Astrocyte (in vitro differentiated cells and primary cell): ENCODE results near the gene ANO3.

Experiments used
- EZH2 ChIP-seq: IDR thresholded peaks from 2 replicates; pipeline ENCODE4 v1.6.1; 2012; ENCODE audit warnings: mild to moderate bottlenecking, low read length, inconsistent platforms; ENCODE audit not compliant: insufficient read depth
- TF ChIP-seq, protein P1 (sequence below): IDR thresholded peaks from 2 replicates; pipeline ENCODE4 v1.5.1; 2011; ENCODE audit warnings: low read depth, mild to moderate bottlenecking, inconsistent platforms, low read length, moderate library complexity; ENCODE audit not compliant: insufficient read depth

DNA sequence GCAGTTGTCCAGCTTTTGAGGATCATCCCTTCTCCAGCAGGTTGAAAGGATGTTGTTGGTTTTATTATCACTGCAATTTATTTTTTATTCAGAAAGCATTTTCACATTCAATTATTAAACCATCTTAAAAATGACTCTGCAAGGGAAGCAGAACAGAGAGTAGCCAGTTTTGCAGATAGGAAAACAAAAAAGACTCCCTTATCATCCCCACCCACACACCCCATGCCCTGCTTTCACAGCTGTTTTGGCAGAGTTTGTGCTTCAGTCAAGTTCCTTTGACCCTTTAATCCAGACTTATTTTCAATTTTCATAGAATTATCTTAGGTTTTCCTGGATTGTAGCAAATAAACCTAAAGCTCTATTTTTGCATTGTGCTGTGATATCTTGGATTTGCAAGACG lies 195.8 kb downstream of the ANO3 start:
- TF ChIP-seq, protein P1, sequence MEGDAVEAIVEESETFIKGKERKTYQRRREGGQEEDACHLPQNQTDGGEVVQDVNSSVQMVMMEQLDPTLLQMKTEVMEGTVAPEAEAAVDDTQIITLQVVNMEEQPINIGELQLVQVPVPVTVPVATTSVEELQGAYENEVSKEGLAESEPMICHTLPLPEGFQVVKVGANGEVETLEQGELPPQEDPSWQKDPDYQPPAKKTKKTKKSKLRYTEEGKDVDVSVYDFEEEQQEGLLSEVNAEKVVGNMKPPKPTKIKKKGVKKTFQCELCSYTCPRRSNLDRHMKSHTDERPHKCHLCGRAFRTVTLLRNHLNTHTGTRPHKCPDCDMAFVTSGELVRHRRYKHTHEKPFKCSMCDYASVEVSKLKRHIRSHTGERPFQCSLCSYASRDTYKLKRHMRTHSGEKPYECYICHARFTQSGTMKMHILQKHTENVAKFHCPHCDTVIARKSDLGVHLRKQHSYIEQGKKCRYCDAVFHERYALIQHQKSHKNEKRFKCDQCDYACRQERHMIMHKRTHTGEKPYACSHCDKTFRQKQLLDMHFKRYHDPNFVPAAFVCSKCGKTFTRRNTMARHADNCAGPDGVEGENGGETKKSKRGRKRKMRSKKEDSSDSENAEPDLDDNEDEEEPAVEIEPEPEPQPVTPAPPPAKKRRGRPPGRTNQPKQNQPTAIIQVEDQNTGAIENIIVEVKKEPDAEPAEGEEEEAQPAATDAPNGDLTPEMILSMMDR, result no peak
- TF ChIP-seq EZH2, result no peak
